Parathyroid adenoma (tissue), 2 donors: ENCODE results near the gene LAMC2.

Experiments
- H2AFZ ChIP-seq: fragments of 300-600 bp; sonication (generic); one replicate; pipeline ENCODE4 v1.7.0; 2017; ENCODE audit warnings: antibody characterized with exemption, mild to moderate bottlenecking
- H3K27ac ChIP-seq: fragments of 300-600 bp; sonication (generic); one replicate; pipeline ENCODE4 v1.7.0; 2017
- H3K27me3 ChIP-seq: fragments of 300-600 bp; sonication (generic); one replicate; pipeline ENCODE4 v1.7.0; 2017; ENCODE audit warnings: low read length; ENCODE audit not compliant: control insufficient read depth, insufficient read depth
- H3K36me3 ChIP-seq: fragments of 300-600 bp; sonication (generic); one replicate; pipeline ENCODE4 v1.7.0; 2017; ENCODE audit warnings: low read length; ENCODE audit not compliant: control insufficient read depth, insufficient read depth
- H3K4me1 ChIP-seq: fragments of 300-600 bp; sonication (generic); one replicate; pipeline ENCODE4 v1.7.0; 2017; ENCODE audit warnings: control low read depth
- H3K4me2 ChIP-seq: fragments of 300-600 bp; sonication (generic); one replicate; pipeline ENCODE4 v1.7.0; 2017; ENCODE audit warnings: low read length
- H3K4me3 ChIP-seq: fragments of 300-600 bp; sonication (generic); one replicate; pipeline ENCODE4 v1.7.0; 2017; ENCODE audit warnings: low read depth, low read length
- H3K79me2 ChIP-seq: fragments of 300-600 bp; sonication (generic); one replicate; pipeline ENCODE4 v1.7.0; 2017; ENCODE audit warnings: control low read depth
- H3K9ac ChIP-seq: fragments of 300-600 bp; sonication (generic); one replicate; pipeline ENCODE4 v1.7.0; 2017; ENCODE audit warnings: mild to moderate bottlenecking
- H3K9me3 ChIP-seq: fragments of 300-600 bp; sonication (generic); one replicate; pipeline ENCODE4 v1.7.0; 2017; ENCODE audit warnings: low read length; ENCODE audit not compliant: control insufficient read depth
- TF ChIP-seq, protein P1 (sequence below): fragments of 300-600 bp; sonication (generic); IDR thresholded peaks from one replicate; pipeline ENCODE4 v1.7.0; 2017; ENCODE audit warnings: antibody characterized with exemption, mild to moderate bottlenecking
- donor health status: primary hyperparathyroidism.

Gene LAMC2

DNA sequence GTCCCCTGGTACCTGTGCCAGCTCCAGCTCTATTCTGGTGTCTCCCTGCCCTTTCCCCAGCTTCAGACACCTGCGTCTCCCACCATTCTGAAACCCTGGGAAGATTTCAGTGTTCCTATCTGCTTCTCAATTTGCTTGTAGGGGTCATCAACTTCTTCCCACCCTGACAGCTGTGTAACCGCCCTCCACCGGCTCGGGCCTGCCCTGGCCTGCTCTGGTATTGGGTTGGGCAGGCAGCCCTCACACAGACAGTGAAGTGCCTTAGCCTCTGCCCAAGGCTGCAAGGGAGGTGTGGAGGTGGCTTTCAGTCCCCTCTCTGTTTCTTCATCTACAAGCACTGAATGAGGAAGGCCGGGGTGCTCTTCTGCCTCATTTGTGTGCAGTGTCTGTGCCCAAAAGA lies 97.2 kb downstream of the LAMC2 start:
- Histone ChIP-seq H3K36me3 (no peaks in the 10 kb centered on the region), H3K4me1 (no peaks in the 10 kb centered on the region), H3K27ac (no peak overlapping the region), H3K79me2 (no peaks in the 10 kb centered on the region), H3K9ac (no peak overlapping the region), H3K9me3 (no peaks in the 10 kb centered on the region), H3K27me3 (no peaks in the 10 kb centered on the region), H3K4me3 (no peak overlapping the region), H3K4me2 (no peak overlapping the region), H2AFZ (no peak overlapping the region)
- TF ChIP-seq, protein P1, sequence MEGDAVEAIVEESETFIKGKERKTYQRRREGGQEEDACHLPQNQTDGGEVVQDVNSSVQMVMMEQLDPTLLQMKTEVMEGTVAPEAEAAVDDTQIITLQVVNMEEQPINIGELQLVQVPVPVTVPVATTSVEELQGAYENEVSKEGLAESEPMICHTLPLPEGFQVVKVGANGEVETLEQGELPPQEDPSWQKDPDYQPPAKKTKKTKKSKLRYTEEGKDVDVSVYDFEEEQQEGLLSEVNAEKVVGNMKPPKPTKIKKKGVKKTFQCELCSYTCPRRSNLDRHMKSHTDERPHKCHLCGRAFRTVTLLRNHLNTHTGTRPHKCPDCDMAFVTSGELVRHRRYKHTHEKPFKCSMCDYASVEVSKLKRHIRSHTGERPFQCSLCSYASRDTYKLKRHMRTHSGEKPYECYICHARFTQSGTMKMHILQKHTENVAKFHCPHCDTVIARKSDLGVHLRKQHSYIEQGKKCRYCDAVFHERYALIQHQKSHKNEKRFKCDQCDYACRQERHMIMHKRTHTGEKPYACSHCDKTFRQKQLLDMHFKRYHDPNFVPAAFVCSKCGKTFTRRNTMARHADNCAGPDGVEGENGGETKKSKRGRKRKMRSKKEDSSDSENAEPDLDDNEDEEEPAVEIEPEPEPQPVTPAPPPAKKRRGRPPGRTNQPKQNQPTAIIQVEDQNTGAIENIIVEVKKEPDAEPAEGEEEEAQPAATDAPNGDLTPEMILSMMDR: no peak

DNA sequence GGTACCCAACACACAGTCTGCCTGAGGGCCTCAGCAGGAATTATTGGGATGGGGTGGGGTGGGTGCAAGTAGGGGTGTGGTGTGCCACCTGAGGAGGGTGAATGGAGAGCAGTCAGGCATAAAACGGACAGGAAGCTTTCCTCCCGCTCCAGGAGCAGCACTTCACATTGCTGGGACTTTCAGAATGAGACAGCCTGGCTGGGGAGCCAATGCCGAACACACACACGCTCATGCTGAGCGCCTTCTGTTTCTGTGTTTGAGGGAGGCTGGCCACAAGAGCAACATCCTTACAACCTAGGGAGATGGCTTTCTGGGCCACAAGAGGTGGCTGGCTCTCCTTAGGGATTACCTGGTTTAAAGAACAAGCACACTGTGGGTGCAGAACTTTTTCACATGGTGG lies 98.0 kb downstream of the LAMC2 start:
- TF ChIP-seq, protein P1: no peak
- Histone ChIP-seq H3K27me3 (no peaks in the 10 kb centered on the region), H3K79me2 (no peaks in the 10 kb centered on the region), H3K4me1 (no peaks in the 10 kb centered on the region), H3K9me3 (no peaks in the 10 kb centered on the region), H3K9ac (no peak overlapping the region), H3K27ac (no peak overlapping the region), H3K36me3 (no peaks in the 10 kb centered on the region), H2AFZ (no peak overlapping the region), H3K4me2 (no peak overlapping the region), H3K4me3 (no peak overlapping the region)

GRCh38 chr1:183285256-183285655 lies 99.2 kb downstream of the LAMC2 start:
- H2AFZ ChIP-seq: no peak overlapping the region
- no peak overlapping the region for H3K27ac ChIP-seq
- no peak overlapping the region for H3K9ac ChIP-seq
- no peaks in the 10 kb centered on the region for H3K4me1 ChIP-seq
- H3K27me3 ChIP-seq: no peaks in the 10 kb centered on the region
- no peaks in the 10 kb centered on the region for H3K36me3 ChIP-seq
- no peak overlapping the region for H3K4me2 ChIP-seq
- H3K4me3 ChIP-seq: no peak overlapping the region
- TF ChIP-seq, protein P1: no peak
- H3K9me3 ChIP-seq: no peaks in the 10 kb centered on the region
- H3K79me2 ChIP-seq: no peaks in the 10 kb centered on the region

GRCh38 chr1:183285746-183286145 lies 99.7 kb downstream of the LAMC2 start:
- Histone ChIP-seq H3K4me2 (no peak overlapping the region), H3K27ac (no peak overlapping the region), H2AFZ (no peak overlapping the region), H3K27me3 (no peaks in the 10 kb centered on the region), H3K79me2 (no peaks in the 10 kb centered on the region), H3K9me3 (no peaks in the 10 kb centered on the region), H3K4me1 (no peaks in the 10 kb centered on the region), H3K36me3 (no peaks in the 10 kb centered on the region), H3K4me3 (no peak overlapping the region), H3K9ac (no peak overlapping the region)
- TF ChIP-seq, protein P1: no peak

GRCh38 chr1:183287191-183287675 lies 101.2 kb downstream of the LAMC2 start:
- Histone ChIP-seq H3K4me3 (no peak overlapping the region), H3K4me2 (no peak overlapping the region), H3K27ac (no peak overlapping the region), H3K79me2 (no peaks in the 10 kb centered on the region), H2AFZ (no peak overlapping the region), H3K9ac (no peak overlapping the region), H3K4me1 (no peaks in the 10 kb centered on the region), H3K36me3 (no peaks in the 10 kb centered on the region), H3K27me3 (no peaks in the 10 kb centered on the region), H3K9me3 (no peaks in the 10 kb centered on the region)
- TF ChIP-seq, protein P1: no peak
